ENCODE data around the gene GARNL3. TPM values are rescaled to one million over a fixed set of nuclear protein-coding genes. Genes with fewer than 3 reads are reported as not detected.

Gene GARNL3
- total RNA-seq, 1 experiment from 2014 or later: 11.5 TPM

- no peaks in the 10 kb centered on the region for H3K9me3 ChIP-seq (ENCODE audit: control insufficient read depth, insufficient read depth, low read depth, low read length)
- H3K27ac ChIP-seq (ENCODE audit: low read length): no peak overlapping the region
- no peak for DNase-seq (ENCODE audit: low read depth, low spot score)
- TF ChIP-seq CTCF (IDR thresholded peaks at IDR 0.05): no peak
- TF ChIP-seq POLR2AphosphoS5 (IDR thresholded peaks at IDR 0.05; ENCODE audit: low read depth, low read length): no peak
- no peak for TF ChIP-seq SIN3A (IDR thresholded peaks at IDR 0.05; ENCODE audit: borderline replicate concordance, insufficient read depth, low read depth, low read length)
- TF ChIP-seq TCF7L2 (IDR thresholded peaks at IDR 0.05; ENCODE audit: low read depth, low read length): no peak
- no peak for TF ChIP-seq REST (IDR thresholded peaks at IDR 0.05; ENCODE audit: insufficient read depth in 1 of 2, low read depth in 2 of 2, low read length in 1 of 2)
- no peak overlapping the region for H3K4me3 ChIP-seq (ENCODE audit: low read depth in 2 of 2, low read length in 2 of 2)
- H3K27me3 ChIP-seq (ENCODE audit: control insufficient read depth, insufficient read depth, low read length): no peaks in the 10 kb centered on the region
- ChIA-PET POLR2A (no interaction called here), CTCF (no interaction called here)
- in situ Hi-C loops (cut with HindIII; ENCODE audit: low pct_unique_long_range_greater_than_20kb, low sequenced_read_pairs) (no loop called here), intact Hi-C loops (cut with micrococcal nuclease; ENCODE audit: unreplicated experiment) (no loop called here)
- no TSS peak for BruUV-seq (replicated peaks)
- no peak for ATAC-seq
- no peaks in the 10 kb centered on the region for H3K36me3 ChIP-seq (ENCODE audit: control insufficient read depth, insufficient read depth, low read length)
- no peaks in the 10 kb centered on the region for H3K4me1 ChIP-seq (ENCODE audit: control insufficient read depth, insufficient read depth, low read length)
These were observed 17.3 kb downstream of the GARNL3 start for GRCh38 chr9:127281891-127282290.

- Histone ChIP-seq H3K36me3 (ENCODE audit: control insufficient read depth, insufficient read depth, low read length) (no peaks in the 10 kb centered on the region), H3K4me1 (ENCODE audit: control insufficient read depth, insufficient read depth, low read length) (no peaks in the 10 kb centered on the region), H3K9me3 (ENCODE audit: control insufficient read depth, insufficient read depth, low read depth, low read length) (no peaks in the 10 kb centered on the region), H3K27ac (ENCODE audit: low read length) (no peak overlapping the region), H3K27me3 (ENCODE audit: control insufficient read depth, insufficient read depth, low read length) (no peaks in the 10 kb centered on the region), H3K4me3 (ENCODE audit: low read depth in 2 of 2, low read length in 2 of 2) (no peak overlapping the region)
- no peak for ATAC-seq
- no peak for TF ChIP-seq SIN3A (IDR thresholded peaks at IDR 0.05; ENCODE audit: borderline replicate concordance, insufficient read depth, low read depth, low read length)
- no peak for TF ChIP-seq REST (IDR thresholded peaks at IDR 0.05; ENCODE audit: insufficient read depth in 1 of 2, low read depth in 2 of 2, low read length in 1 of 2)
- no peak for TF ChIP-seq CTCF (IDR thresholded peaks at IDR 0.05)
- no peak for TF ChIP-seq TCF7L2 (IDR thresholded peaks at IDR 0.05; ENCODE audit: low read depth, low read length)
- no peak for TF ChIP-seq POLR2AphosphoS5 (IDR thresholded peaks at IDR 0.05; ENCODE audit: low read depth, low read length)
- ChIA-PET CTCF (no interaction called here), POLR2A (no interaction called here)
- in situ Hi-C loops (cut with HindIII; ENCODE audit: low pct_unique_long_range_greater_than_20kb, low sequenced_read_pairs): no loop called here
- DNase-seq (ENCODE audit: low read depth, low spot score): no peak
- intact Hi-C loops (cut with micrococcal nuclease; ENCODE audit: unreplicated experiment): no loop called here
- BruUV-seq (replicated peaks): no TSS peak
These were observed 18.0 kb downstream of the GARNL3 start for GRCh38 chr9:127282611-127283010.
